Measurements from ENCODE around the gene PHACTR1.

The PHACTR1 gene

DNA sequence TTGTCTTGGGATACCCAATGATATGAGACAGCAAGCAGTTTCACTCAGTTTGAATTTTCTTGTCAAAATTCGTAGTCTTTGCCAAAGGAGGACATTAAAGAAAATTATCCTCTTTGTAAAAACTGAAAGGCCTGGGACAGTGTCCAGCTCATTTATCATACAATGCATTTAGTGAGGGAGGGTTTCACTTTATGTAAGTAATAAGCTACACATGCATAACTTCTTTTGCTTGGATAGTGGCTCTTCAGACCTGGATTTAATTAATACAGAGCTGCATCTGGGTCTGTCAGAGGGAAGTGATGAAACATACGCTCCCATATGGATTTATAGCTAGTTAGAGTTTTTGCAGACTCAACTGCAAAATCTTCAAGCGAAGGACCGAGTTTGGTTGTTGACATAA, 175.6 kb downstream of the PHACTR1 start:
- H3K27ac ChIP-seq: 0 out of 2 replicates have a peak overlapping the region, but pooled peaks have one; percentile 74
- no peaks in the 10 kb centered on the region for H4K20me1 ChIP-seq
- no peak overlapping the region for H3K9ac ChIP-seq
- no peaks in the 10 kb centered on the region; the same call in 1 of the 2 replicates for H3K36me3 ChIP-seq
- no peaks in the 10 kb centered on the region for H3K27me3 ChIP-seq
- peaks cover 37% of the 10 kb centered on the region for H3K9me3 ChIP-seq
- TF ChIP-seq Cebpa-rat (IDR thresholded peaks at IDR 0.05): no peak
- peaks cover 46% of the 10 kb centered on the region for H3K4me1 ChIP-seq
- peak overlapping the region; percentile 83; the same call in 1 of the 2 replicates for H3K4me2 ChIP-seq
- no peak overlapping the region for H3K4me3 ChIP-seq

DNA sequence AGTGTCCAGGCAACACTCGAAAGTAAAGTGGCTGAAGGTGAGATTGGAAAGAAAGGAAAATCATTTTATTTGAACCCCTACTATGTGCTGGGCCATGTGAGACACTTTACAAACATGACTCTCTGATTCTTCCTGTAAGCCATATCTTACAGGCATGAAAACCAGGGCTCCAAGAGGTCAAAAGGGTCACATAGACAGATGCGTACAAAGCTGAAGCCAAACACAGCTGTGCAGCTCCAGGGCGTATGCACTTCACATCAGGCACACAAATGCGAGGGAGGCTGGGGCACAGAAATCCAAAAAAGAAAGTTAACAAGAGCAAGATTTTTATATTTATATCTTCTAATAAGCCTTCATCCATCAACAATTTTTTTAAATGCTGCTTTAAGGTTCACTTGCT, 176.5 kb downstream of the PHACTR1 start:
- H3K36me3 ChIP-seq: no peaks in the 10 kb centered on the region; the same call in 1 of the 2 replicates
- H3K27me3 ChIP-seq: no peaks in the 10 kb centered on the region
- peak overlapping the region; percentile 41; the same call in 1 of the 2 replicates for H3K4me3 ChIP-seq
- no peak for TF ChIP-seq Cebpa-rat (IDR thresholded peaks at IDR 0.05)
- H4K20me1 ChIP-seq: no peaks in the 10 kb centered on the region
- H3K4me1 ChIP-seq: peaks cover 42% of the 10 kb centered on the region
- H3K4me2 ChIP-seq: peak overlapping the region; percentile 83
- peaks cover 35% of the 10 kb centered on the region for H3K9me3 ChIP-seq
- peak overlapping the region; percentile 37; the same call in 1 of the 2 replicates for H3K9ac ChIP-seq
- H3K27ac ChIP-seq: peak overlapping the region; percentile 74

DNA sequence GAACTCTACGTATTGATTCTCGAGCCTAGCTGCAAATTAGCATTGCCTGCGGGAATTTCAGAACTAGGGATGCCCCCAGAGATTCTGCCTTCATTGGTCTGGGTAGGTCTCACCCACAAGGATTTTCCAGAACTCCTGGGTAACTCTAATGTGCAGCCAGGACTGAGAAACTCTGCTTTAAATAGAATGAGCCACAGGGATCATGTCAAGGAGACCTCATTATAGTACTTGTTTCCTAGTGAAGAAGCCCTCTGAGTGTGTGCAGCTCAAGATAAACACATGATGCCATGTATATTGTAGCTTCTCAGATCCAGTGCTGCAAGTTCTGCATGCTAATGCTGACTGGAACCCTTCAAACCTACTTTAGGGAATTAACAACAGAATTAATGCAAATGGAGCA, 179.2 kb downstream of the PHACTR1 start:
- peak overlapping the region; percentile 46 for H3K4me2 ChIP-seq
- no peaks in the 10 kb centered on the region; the same call in 1 of the 2 replicates for H3K36me3 ChIP-seq
- no peak for TF ChIP-seq Cebpa-rat (IDR thresholded peaks at IDR 0.05)
- H3K9ac ChIP-seq: no peak overlapping the region
- H3K4me3 ChIP-seq: no peak overlapping the region
- peaks cover 17% of the 10 kb centered on the region for H3K9me3 ChIP-seq
- H3K4me1 ChIP-seq: peaks cover 54% of the 10 kb centered on the region
- no peaks in the 10 kb centered on the region for H4K20me1 ChIP-seq
- H3K27ac ChIP-seq: no peak overlapping the region
- H3K27me3 ChIP-seq: no peaks in the 10 kb centered on the region

DNA sequence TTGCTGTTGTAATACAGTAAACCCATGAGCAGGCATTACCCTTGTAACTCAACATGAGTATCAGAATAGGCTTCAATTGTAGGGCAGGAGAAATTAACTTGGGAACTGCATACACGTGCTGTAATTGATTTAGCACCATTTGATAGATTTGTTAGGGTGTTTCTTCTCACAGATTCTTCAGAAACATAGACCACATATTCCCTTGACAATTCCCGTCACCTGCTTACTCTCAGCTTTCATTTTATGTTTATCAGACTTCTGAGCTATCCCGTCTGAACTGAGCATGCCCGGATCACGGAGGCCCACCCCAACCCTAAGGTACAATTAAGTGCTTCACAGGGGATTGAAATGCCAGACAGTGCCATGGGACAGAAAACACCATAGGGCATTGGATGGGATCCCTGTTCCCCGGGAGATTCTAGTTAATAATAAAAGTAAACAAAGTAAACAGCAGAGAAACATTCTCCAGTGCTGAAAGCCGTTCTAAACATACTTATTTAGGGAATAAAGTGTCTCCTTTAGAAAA, 179.7 kb downstream of the PHACTR1 start:
- Histone ChIP-seq H3K36me3 (no peaks in the 10 kb centered on the region; the same call in 1 of the 2 replicates), H4K20me1 (no peaks in the 10 kb centered on the region), H3K4me1 (peaks cover 54% of the 10 kb centered on the region), H3K4me3 (no peak overlapping the region), H3K27me3 (no peaks in the 10 kb centered on the region), H3K9ac (no peak overlapping the region), H3K27ac (no peak overlapping the region), H3K9me3 (peaks cover 11% of the 10 kb centered on the region), H3K4me2 (peak overlapping the region; percentile 46)
- no peak for TF ChIP-seq Cebpa-rat (IDR thresholded peaks at IDR 0.05)

DNA sequence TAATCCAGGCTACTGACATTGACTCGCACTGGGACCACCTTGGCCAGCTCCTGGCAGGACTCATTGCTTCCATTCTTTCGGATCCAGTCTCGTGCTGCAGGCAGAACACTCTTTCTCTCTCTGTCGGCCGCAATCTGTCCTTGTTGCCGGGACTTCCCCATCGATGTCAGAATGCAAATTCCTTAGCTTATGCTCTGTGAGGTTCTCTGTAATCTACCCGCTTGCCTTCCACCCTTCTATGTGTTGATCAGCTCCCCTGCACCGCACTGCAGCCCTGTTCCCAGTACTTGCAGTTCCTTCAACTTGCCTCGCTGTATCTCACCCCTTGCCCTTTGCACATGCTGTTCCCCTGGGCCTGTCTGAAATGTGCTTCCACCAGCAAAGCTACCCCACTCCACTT, 182.0 kb downstream of the PHACTR1 start:
- no peak for TF ChIP-seq Cebpa-rat (IDR thresholded peaks at IDR 0.05)
- no peak overlapping the region for H3K4me3 ChIP-seq
- peaks cover 39% of the 10 kb centered on the region for H3K4me1 ChIP-seq

DNA sequence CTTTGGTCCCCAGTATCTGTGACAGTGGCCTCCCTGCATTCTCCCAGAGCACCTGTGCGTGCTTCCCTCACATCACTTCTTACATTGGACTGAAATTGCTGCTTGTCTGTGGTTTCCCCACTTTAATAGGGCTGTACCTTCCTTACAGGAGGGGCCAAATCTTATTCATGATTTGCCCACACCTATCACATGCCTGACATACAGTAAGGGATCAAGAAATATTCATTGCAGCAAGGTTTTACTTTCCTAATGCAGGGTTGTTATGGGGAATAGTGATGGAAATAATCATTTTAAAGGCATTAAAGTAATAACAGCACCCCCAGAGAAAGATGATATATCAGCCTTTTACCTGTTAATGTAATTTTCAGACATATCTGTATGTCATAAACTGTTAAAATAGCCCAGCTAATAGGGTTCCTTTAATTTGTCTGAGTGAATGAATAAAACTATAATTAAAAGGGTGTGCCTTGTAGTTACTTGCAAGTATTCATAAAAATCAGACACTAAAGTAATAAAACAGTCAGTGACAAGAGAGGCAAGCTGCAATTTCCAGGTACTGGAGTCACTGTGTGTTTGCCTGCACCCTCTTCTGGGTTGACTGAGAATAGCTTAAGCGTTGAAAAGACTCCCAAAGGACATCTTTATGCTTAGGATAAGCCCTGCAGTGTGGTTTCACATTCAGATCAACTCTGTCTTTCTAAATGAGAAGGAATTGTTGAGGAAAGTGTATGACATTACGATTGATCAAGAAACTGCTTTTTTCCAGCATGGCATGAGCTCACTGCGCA, 182.7 kb downstream of the PHACTR1 start:
- H4K20me1 ChIP-seq: no peaks in the 10 kb centered on the region
- H3K9me3 ChIP-seq: no peaks in the 10 kb centered on the region
- no peak overlapping the region for H3K27ac ChIP-seq
- H3K4me1 ChIP-seq: peaks cover 35% of the 10 kb centered on the region
- H3K4me2 ChIP-seq: peak overlapping the region; percentile 18; the same call in 1 of the 2 replicates
- H3K27me3 ChIP-seq: no peaks in the 10 kb centered on the region
- TF ChIP-seq Cebpa-rat (IDR thresholded peaks at IDR 0.05): no peak
- H3K36me3 ChIP-seq: no peaks in the 10 kb centered on the region
- H3K4me3 ChIP-seq: no peak overlapping the region
- no peak overlapping the region for H3K9ac ChIP-seq

More for the DNA sequence above, 182.0 kb downstream of the PHACTR1 start:
- Histone ChIP-seq H3K27ac (no peak overlapping the region), H3K9me3 (no peaks in the 10 kb centered on the region), H4K20me1 (no peaks in the 10 kb centered on the region), H3K4me2 (no peak overlapping the region), H3K36me3 (no peaks in the 10 kb centered on the region), H3K27me3 (no peaks in the 10 kb centered on the region), H3K9ac (no peak overlapping the region)

DNA sequence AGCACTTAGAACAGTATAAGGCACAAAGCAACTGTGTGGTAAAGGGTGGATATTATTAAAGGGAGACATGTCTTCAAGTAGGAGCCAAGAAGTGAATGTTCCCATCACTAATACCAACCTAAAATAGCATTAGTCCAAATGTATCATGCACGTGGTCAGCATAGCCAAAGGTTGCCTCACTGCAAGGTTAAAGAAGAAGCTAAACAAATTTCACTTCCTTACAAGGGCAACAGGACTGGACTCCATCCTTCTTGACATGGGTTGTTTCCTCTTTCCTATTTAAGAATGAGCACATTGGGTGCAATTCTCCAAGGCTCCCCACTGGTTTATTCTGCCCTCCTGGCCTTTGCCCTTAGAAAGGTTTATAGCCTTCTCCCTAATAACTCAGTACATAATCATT, 186.7 kb downstream of the PHACTR1 start:
- no peak overlapping the region for H3K27ac ChIP-seq
- H3K27me3 ChIP-seq: no peaks in the 10 kb centered on the region
- no peak overlapping the region for H3K4me2 ChIP-seq
- H3K9me3 ChIP-seq: no peaks in the 10 kb centered on the region
- H4K20me1 ChIP-seq: no peaks in the 10 kb centered on the region
- TF ChIP-seq Cebpa-rat (IDR thresholded peaks at IDR 0.05): no peak
- no peaks in the 10 kb centered on the region for H3K36me3 ChIP-seq
- no peak overlapping the region for H3K4me3 ChIP-seq
- peaks cover 13% of the 10 kb centered on the region for H3K4me1 ChIP-seq
- no peak overlapping the region for H3K9ac ChIP-seq

DNA sequence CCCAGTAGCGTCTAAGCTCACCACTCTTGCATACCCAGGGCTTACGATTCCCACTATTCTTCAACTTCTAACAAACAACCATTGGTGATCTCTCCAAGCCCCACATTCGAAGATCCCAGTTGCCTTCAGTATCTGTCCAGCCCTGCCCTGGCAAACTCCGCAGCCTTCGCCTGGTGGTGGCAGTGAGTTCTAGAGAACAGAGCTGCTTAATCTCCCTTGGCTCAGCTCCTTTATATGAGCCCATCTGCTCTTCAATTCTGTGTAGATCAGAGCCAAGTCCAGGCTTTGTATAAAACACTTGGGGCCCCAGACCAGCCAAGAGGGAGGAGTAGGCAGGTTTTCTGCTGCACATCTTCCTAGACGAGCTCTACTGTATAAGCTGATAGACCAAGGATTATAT, 193.3 kb downstream of the PHACTR1 start:
- Histone ChIP-seq H3K27me3 (no peaks in the 10 kb centered on the region), H3K27ac (no peak overlapping the region), H3K36me3 (no peaks in the 10 kb centered on the region), H3K4me1 (no peaks in the 10 kb centered on the region), H3K9ac (no peak overlapping the region), H4K20me1 (no peaks in the 10 kb centered on the region), H3K4me3 (no peak overlapping the region), H3K9me3 (no peaks in the 10 kb centered on the region), H3K4me2 (no peak overlapping the region)
- no peak for TF ChIP-seq Cebpa-rat (IDR thresholded peaks at IDR 0.05)

DNA sequence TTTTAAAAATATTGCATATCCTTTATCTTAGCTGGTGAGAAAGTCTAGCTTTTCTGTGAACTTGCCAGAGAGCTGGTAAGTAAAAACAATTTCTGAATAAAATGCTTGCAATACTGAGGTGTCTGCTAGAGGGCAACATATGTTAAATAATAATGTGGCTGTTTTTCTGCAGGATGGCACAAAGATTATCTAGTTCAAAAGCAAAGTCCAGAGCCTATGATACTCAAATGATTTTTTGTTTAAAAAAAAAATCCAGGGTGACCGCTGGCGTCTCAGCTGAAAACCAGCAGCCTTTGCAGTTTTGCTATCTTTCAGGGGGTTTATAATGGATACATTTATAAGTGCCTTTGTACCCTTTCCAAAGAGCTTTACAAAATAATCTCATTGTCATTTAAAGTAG, 194.9 kb downstream of the PHACTR1 start:
- no peak overlapping the region for H3K4me2 ChIP-seq
- no peaks in the 10 kb centered on the region for H3K9me3 ChIP-seq
- H3K4me1 ChIP-seq: no peaks in the 10 kb centered on the region
- no peak overlapping the region for H3K9ac ChIP-seq
- H4K20me1 ChIP-seq: no peaks in the 10 kb centered on the region
- H3K36me3 ChIP-seq: no peaks in the 10 kb centered on the region
- H3K27ac ChIP-seq: no peak overlapping the region
- TF ChIP-seq Cebpa-rat (IDR thresholded peaks at IDR 0.05): no peak
- no peaks in the 10 kb centered on the region for H3K27me3 ChIP-seq
- no peak overlapping the region for H3K4me3 ChIP-seq

DNA sequence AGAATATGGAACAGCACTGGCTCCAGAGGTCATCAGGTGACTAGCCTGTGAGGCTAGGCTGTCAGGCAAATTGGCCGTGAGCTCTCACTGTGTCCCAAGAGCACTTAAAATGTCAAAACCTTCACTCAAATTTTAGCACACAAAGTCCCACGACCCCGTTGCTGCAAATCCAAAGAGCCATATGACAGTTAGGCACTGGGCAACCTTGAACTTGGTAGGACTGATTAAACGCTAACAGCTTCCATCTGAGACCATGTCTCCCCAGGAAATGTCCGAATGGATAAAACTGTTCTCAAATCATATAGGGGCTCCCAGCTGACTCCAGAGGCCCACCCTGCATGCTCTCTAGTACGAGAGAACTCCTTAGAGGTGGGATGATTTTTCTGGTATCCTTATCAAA, 196.6 kb downstream of the PHACTR1 start:
- H3K9ac ChIP-seq: no peak overlapping the region
- H4K20me1 ChIP-seq: no peaks in the 10 kb centered on the region
- no peak for TF ChIP-seq Cebpa-rat (IDR thresholded peaks at IDR 0.05)
- H3K27me3 ChIP-seq: no peaks in the 10 kb centered on the region
- H3K4me1 ChIP-seq: no peaks in the 10 kb centered on the region
- H3K9me3 ChIP-seq: no peaks in the 10 kb centered on the region
- no peak overlapping the region for H3K4me2 ChIP-seq
- H3K4me3 ChIP-seq: no peak overlapping the region
- no peak overlapping the region for H3K27ac ChIP-seq
- no peaks in the 10 kb centered on the region for H3K36me3 ChIP-seq
